ENCODE measurements around the gene KRTAP5-7. TPM values are rescaled to one million over a fixed set of nuclear protein-coding genes. Genes with fewer than 3 reads are reported as not detected.
"Not testable (repeated sequence)": the region's sequence is repeated elsewhere in the genome, so short reads cannot be mapped to it uniquely, and the experiment has no call there.

Gene KRTAP5-7
- total RNA-seq, 2 experiments from 2014 or later: not detected

DNA sequence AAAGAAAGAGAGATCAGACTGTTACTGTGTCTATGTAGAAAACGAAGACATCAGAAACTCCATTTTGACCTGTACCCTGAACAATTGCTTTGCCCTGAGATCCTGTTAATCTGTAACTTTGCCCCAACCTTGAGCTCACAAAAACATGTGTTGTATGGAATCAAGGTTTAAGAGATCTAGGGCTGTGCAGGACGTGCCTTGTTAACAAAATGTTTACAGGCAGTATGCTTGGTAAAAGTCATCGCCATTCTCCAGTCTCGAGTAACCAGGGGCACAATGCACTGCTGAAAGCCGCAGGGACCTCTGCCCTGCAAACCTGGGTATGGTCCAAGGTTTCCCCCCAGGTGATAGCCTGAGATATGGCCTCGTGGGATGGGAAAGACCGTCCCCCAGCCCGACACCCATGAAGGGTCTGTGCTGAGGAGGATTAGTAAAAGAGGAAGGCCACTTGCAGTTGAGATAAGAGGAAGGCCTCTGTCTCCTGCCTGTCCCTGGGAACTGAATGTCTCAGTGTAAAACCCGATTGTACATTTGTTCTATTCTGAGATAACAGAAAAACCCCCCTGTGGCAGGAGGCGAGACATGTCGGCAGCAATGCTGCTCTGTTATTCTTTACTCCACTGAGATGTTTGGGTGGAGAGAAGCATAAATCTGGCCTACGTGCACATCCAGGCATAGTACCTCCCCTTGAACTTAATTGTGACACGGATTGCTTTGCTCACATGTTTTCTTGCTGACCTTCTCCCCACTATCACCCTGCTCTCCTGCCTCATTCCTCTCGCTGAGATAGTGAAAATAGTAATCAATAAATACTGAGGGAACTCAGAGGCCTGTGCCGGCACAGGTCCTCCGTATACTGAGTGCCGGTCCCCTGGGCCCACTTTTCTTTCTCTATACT, 7.9 kb downstream of the KRTAP5-7 start:
- H3K9me3 Mint-ChIP-seq; H3K27ac Mint-ChIP-seq; H3K36me3 Mint-ChIP-seq; H3K27me3 Mint-ChIP-seq; POLR2A ChIA-PET; DNase-seq; H3K4me3 Mint-ChIP-seq; ATAC-seq (ENCODE audit: low read depth); H3K4me1 Mint-ChIP-seq: not testable (repeated sequence)

DNA sequence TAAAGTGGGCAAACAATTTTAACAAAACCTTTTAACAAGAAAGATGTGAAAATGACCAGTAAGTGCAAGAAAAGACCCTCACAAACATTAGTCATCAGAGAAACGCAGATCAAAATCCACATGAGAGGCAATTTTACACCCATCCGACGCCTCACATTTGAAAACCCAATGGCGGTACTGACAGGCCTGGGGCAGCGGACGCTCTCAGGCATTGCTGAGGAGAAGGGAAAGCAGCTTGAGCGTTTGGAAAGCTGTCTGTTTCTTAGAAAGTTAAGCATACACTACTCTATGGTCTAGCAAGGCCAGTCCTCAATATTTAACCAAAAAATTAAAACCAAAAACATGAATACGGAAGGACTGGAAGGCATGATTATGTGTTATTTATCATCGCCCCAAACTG, 8.8 kb downstream of the KRTAP5-7 start:
- ATAC-seq (ENCODE audit: low read depth) (no peak), DNase-seq (no peak)
- Mint-ChIP-seq H3K27me3 (no peaks in the 10 kb centered on the region), H3K36me3 (no peaks in the 10 kb centered on the region), H3K27ac (no peak overlapping the region), H3K4me1 (no peaks in the 10 kb centered on the region), H3K9me3 (no peaks in the 10 kb centered on the region), H3K4me3 (no peak overlapping the region)
- POLR2A ChIA-PET: no interaction called here

DNA sequence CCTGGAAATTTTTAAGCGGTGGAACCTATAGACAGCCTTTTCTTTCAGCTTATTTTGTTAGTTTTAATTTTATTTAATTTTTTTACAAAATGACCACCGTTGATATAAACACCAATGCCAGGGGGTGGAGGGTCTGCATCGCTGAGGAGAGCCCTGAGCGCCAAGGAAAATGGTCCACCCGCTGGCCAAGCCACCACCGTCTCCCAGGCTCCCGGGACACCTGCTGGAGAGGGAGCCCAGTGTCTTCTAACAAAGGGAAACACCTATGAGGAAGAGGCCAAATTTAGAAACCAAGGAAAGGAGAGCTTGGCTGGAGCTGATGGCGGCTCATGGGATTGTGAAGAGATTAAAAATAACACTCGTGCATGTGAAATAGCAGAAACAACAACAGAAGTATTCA, 10.5 kb downstream of the KRTAP5-7 start:
- DNase-seq (no peak), ATAC-seq (ENCODE audit: low read depth) (no peak)
- POLR2A ChIA-PET: no interaction called here
- Mint-ChIP-seq H3K36me3 (no peaks in the 10 kb centered on the region), H3K9me3 (no peaks in the 10 kb centered on the region), H3K4me3 (no peak overlapping the region), H3K4me1 (no peaks in the 10 kb centered on the region), H3K27me3 (no peaks in the 10 kb centered on the region), H3K27ac (no peak overlapping the region)

DNA sequence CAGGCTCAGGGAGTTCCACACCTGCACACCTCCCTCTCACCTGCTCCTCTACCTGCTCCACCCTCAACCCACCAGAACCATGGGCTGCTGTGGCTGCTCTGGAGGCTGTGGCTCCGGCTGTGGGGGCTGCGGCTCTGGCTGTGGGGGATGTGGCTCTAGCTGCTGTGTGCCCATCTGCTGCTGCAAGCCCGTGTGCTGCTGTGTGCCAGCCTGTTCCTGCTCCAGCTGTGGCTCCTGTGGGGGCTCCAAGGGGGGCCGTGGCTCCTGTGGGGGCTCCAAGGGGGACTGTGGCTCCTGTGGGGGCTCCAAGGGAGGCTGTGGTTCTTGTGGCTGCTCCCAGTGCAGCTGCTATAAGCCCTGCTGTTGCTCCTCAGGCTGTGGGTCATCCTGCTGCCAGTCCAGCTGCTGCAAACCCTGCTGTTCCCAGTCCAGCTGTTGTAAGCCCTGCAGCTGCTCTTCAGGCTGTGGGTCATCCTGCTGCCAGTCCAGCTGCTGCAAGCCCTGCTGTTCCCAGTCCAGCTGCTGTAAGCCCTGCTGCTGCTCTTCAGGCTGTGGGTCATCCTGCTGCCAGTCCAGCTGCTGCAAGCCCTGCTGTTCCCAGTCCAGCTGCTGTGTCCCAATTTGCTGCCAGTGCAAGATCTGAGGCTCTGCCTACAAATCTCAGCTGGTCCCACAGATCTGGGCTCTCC, 11.1 kb downstream of the KRTAP5-7 start, which contains the start of gene KRTAP5-8:
TSS of gene KRTAP5-8 (plus strand) at position 49 of the 689 bp plus-strand sequence. CDS start at position 80, 31 bp downstream.
- H3K4me3 Mint-ChIP-seq; ATAC-seq (ENCODE audit: low read depth): not testable (repeated sequence)

DNA sequence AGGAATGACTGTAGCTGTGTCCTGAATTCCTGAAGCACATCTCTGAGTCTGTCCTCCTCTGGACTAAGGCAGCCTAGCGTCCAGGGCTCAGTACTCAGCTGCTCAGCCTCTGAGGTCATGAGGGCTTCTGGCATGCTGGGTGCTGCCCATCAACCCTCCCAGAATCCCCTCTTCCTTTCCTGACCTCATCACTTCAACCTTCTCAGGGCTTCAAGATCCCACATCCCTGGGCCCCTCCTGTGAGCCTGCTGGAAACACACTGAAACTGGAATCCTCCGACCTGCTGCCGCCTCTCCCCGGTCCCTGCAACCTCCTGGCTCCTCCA, 11.6 kb downstream of the KRTAP5-7 start:
- no peak overlapping the region for H3K27ac Mint-ChIP-seq
- no peak for DNase-seq
- POLR2A ChIA-PET: no interaction called here
- ATAC-seq (ENCODE audit: low read depth): no peak
- H3K4me3 Mint-ChIP-seq: no peak overlapping the region
- no peaks in the 10 kb centered on the region for H3K27me3 Mint-ChIP-seq
- peaks cover 3% of the 10 kb centered on the region for H3K4me1 Mint-ChIP-seq
- H3K36me3 Mint-ChIP-seq: no peaks in the 10 kb centered on the region
- H3K9me3 Mint-ChIP-seq: no peaks in the 10 kb centered on the region

More for the DNA sequence above, 11.1 kb downstream of the KRTAP5-7 start, which contains the start of gene KRTAP5-8:
- POLR2A ChIA-PET, H3K27ac Mint-ChIP-seq, H3K9me3 Mint-ChIP-seq, H3K36me3 Mint-ChIP-seq, H3K27me3 Mint-ChIP-seq, H3K4me1 Mint-ChIP-seq, DNase-seq: not testable (repeated sequence)

DNA sequence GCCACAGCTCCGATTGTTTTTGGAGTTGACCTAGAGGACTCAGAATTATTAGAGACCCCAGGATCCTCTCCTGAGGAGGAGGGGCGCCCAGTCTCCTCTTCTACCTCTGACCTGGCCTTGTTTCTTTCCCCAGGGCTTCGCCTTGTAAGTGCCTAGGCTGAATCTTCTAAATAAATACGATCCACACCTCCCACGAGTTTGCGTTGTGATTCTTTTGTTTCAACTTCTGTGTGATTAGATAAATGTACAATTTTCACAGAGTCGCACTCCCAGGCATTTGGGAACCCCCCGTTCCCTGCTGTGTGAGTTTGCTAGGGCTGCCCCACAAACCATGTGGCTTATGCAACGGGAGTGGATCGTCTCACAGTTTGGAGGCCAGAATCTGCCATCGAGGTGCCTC, 11.9 kb downstream of the KRTAP5-7 start:
- ATAC-seq (ENCODE audit: low read depth) (no peak), DNase-seq (no peak)
- POLR2A ChIA-PET: no interaction called here
- Mint-ChIP-seq H3K27me3 (no peaks in the 10 kb centered on the region), H3K4me1 (peaks cover 5% of the 10 kb centered on the region), H3K36me3 (no peaks in the 10 kb centered on the region), H3K27ac (no peak overlapping the region), H3K4me3 (no peak overlapping the region), H3K9me3 (no peaks in the 10 kb centered on the region)

DNA sequence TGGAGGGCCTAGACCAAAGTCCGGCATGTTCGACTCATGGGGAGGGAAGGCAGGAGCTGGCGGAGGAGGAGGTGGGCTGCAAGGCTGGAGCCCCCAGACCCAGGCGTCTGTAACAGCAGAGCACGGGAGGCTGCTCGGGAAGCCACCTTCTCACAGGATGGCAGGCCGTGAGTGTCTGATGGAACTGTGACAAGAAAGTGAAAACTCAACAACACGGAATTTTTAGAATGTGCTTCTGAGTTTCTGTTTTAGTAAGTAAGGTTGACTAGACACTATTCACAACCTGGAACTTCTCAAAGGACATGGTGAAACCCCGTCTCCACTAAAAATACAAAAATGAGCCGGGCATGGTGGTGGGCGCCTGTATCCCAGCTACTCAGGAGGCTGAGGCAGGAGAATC, 12.9 kb downstream of the KRTAP5-7 start:
- H3K4me1 Mint-ChIP-seq; H3K27ac Mint-ChIP-seq; H3K27me3 Mint-ChIP-seq; DNase-seq; ATAC-seq (ENCODE audit: low read depth); POLR2A ChIA-PET; H3K4me3 Mint-ChIP-seq; H3K36me3 Mint-ChIP-seq; H3K9me3 Mint-ChIP-seq: not testable (repeated sequence)

DNA sequence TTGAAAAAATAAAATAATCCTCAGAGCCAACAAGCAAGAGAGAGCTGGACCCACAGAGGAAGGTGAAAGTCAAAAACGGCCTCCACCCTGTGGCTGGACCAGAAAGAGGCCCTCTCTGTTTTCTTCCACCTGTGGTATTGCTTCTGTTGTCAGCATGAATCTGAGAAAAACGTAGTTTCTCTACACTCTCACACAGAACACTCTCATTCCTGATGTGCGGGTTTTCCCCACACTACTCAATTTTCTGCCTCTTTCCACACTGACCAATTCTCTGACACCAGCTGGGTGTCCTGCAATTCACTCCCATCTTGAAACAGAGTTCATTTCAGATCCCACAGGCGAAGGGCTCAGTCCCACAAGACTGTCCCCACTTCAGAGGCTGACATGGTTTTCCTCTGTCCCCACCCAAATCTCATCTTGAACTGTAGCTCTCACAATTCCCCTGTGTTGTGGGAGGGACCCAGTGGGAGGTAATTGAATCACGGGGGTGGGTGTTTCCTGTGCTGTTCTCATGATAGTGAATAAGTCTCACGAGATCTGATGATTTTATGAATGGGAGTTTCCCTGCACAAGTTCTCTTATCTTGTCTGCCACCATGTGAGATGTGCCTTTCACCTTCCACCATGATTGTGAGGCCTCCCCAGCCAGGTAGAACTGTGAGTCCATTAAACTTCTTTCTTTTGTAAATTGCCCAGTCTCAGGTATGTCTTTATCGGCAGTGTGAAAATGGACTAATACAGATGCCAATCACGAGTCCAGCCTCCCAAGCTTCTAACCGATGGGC, 13.6 kb downstream of the KRTAP5-7 start:
- POLR2A ChIA-PET; H3K4me1 Mint-ChIP-seq; DNase-seq; H3K9me3 Mint-ChIP-seq; ATAC-seq (ENCODE audit: low read depth); H3K36me3 Mint-ChIP-seq; H3K27ac Mint-ChIP-seq; H3K27me3 Mint-ChIP-seq; H3K4me3 Mint-ChIP-seq: not testable (repeated sequence)

DNA sequence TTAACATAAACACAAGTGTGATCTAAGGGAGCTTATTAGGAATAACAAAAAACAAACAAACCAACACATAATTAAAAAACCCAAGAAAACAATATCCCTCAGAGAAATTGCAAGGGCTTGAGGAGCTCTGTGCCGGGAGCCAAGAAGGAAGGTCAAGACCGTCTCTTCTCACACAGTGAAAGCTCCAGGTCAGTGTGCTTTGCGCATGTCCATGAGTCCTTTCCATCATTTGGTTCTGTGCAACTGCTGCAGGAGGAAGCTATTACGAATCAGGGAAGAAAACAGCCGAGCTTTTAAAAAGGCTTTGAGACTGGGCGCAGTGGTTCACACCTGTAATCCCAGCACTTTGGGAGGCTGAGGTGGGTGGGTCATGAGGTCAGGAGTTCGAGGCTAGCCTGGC, 15.3 kb downstream of the KRTAP5-7 start:
- DNase-seq: no peak
- POLR2A ChIA-PET: no interaction called here
- H3K27me3 Mint-ChIP-seq: peaks cover 4% of the 10 kb centered on the region

DNA sequence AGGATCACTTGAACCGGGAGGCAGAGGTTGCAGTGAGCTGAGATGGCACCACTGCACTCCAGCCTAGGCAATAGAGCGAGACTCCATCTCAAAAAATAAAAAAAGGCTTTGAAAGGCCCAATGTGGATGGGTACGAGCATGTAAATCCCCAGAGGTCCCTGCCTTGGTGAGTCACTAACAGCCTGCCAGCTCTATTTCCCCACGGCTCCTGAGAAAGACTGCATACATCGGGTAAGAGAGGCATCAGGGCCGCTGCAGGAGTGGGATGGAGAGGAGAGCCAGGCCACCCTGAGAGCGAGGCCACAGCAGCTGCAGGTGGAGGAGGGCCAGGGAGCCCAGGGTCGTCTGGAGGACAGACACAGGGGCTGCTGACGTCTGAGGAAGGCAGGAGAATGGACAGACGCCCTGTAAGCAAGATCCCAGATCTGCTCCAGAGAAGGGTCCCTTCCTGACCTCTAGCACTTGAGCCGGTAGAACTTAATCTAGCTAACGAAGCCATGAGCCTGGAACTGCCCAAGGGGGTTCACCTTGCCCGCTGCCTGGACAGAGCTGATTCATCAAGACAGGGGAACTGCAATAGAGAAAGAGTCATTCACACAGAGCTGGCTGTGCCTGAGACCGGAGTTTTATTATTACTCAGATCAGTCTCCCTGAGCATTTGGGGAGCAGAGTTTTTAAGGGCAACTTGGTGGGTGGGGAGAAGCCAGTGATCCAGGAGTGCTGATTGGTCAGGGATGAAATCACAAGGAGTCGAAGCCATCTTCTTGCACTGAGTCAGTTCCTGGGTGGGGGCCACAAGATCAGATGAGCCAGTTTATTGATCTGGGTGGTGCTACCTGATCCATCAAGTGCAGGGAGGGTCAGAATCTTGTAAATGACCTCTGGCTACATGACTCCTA, 16.1 kb downstream of the KRTAP5-7 start:
- Mint-ChIP-seq H3K27ac (no peak overlapping the region), H3K27me3 (peaks cover 4% of the 10 kb centered on the region), H3K9me3 (no peaks in the 10 kb centered on the region), H3K4me3 (no peak overlapping the region), H3K36me3 (no peaks in the 10 kb centered on the region), H3K4me1 (peaks cover 6% of the 10 kb centered on the region)
- no peak for DNase-seq
- POLR2A ChIA-PET: no interaction called here
- ATAC-seq (ENCODE audit: low read depth): no peak

More for the DNA sequence above, 15.3 kb downstream of the KRTAP5-7 start:
- Mint-ChIP-seq H3K27ac (no peak overlapping the region), H3K4me1 (peaks cover 6% of the 10 kb centered on the region), H3K9me3 (no peaks in the 10 kb centered on the region), H3K36me3 (no peaks in the 10 kb centered on the region), H3K4me3 (no peak overlapping the region)
- ATAC-seq (ENCODE audit: low read depth): no peak

DNA sequence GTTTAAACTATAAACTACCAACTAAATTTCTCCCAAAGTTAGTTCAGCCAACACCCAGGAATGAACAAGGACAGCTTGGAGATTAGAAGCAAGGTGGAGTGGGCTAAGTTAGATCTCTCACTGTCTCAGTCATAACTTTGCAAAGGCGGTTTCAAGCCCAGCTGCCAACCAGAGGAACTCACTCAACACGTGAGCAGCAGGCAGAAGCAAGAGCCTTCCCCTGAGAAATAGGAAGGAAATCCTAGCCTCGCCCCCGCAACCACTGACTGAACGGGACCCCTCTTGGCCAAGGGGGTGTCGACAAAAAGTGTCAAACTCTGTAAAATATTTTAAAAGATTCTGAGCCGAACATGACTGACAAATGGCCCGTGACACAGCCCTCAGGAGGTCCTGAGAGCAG, 16.8 kb downstream of the KRTAP5-7 start:
- Mint-ChIP-seq H3K9me3 (no peaks in the 10 kb centered on the region), H3K27ac (no peak overlapping the region), H3K4me1 (peaks cover 6% of the 10 kb centered on the region), H3K27me3 (peaks cover 4% of the 10 kb centered on the region), H3K4me3 (no peak overlapping the region), H3K36me3 (no peaks in the 10 kb centered on the region)
- POLR2A ChIA-PET: no interaction called here
- ATAC-seq (ENCODE audit: low read depth) (no peak), DNase-seq (no peak)

DNA sequence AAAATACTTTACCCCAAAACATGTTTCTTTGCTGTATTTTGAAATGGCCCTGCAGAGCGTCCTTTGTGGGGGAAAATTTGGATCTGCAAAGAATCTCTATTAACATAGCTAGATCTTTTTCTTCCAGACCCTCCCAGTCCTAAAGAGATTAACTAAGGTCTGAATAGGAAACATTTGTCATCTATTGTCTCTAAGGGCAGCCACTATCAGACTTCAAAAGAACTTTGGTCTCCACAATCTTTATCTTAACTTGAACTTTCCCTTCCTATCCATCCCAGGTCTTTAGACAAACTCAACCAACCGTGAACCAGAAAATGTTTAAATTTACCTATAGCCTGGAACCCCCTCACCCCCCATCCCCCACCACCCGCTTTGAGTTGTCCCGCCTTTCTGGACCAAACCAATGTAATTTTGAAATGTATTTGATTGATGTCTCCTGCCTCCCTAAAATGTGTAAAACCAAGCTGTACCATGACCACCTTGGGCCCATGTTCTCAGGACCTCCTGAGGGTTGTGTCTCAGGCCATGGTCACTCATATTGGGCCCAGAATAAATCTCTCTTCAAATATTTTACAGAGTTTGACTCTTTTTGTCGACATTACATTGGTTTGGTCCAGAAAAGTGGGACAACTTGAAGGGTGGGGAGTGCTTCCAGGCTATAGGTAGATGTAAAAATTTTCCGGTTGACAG, 17.6 kb downstream of the KRTAP5-7 start:
- POLR2A ChIA-PET: no interaction called here

More for the DNA sequence above, 17.6 kb downstream of the KRTAP5-7 start:
- no peaks in the 10 kb centered on the region for H3K36me3 Mint-ChIP-seq
- H3K4me3 Mint-ChIP-seq: no peak overlapping the region
- no peak overlapping the region for H3K27ac Mint-ChIP-seq
- DNase-seq (no peak), ATAC-seq (ENCODE audit: low read depth) (no peak)
- H3K27me3 Mint-ChIP-seq: peaks cover 4% of the 10 kb centered on the region
- H3K9me3 Mint-ChIP-seq: no peaks in the 10 kb centered on the region
- peaks cover 6% of the 10 kb centered on the region for H3K4me1 Mint-ChIP-seq
